ENCODE measurements around the gene CPSF7. TPM values are rescaled to one million over a fixed set of nuclear protein-coding genes. Genes with fewer than 3 reads are reported as not detected.

The CPSF7 gene
- total and polyA plus RNA-seq, 10 of the 15 experiments (the other 5 are each of a cell fraction or from before 2014, with no cell fraction given) = 14.9 to 93.1 (median 60.9) TPM

GRCh38 chr11:61404103-61404502 lies 25.7 kb downstream of the CPSF7 start (continued):
- TF ChIP-seq NKRF (conservative IDR thresholded peaks at IDR 0.05) (no peak), TCF3 (IDR thresholded peaks at IDR 0.05; ENCODE audit: borderline replicate concordance, insufficient read depth, low read depth, low read length) (no peak)

DNA sequence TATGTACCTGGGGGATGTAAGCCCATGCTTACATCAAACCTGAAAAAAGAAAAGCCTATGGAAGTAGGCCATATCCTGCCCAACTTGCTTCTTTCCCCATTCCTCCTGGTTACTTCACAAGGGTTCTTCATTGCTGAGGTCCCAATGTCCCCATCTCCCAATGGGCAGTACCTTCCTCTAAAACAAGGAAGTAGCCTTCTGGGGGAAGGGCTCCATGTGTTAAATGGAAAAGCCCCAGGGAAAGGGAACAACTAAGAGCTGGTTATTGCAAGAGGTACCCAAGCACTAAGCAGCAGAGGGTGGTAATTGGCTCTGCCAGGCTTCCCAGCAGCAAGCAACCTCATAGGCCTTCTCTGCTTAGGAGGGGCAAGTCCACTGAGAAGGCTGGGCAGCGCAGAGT lies 26.1 kb downstream of the CPSF7 start:
- in situ Hi-C loops (cut with MboI) (no loop called here), intact Hi-C loops (cut with micrococcal nuclease; ENCODE audit: unreplicated experiment) (no loop called here)
- ChIA-PET SMC1A (ENCODE audit: uncharacterized antibody, unreplicated experiment) (no interaction called here), RAD21 (ENCODE audit: unreplicated experiment) (no interaction called here), POLR2A (no interaction called here), CTCF (no interaction called here)
- Histone ChIP-seq H4K20me1 (ENCODE audit: control insufficient read depth, insufficient read depth) (no peaks in the 10 kb centered on the region; the same call in 1 of the 2 replicates), H3K36me3 (ENCODE audit: control insufficient read depth in 2 of 2, insufficient read depth in 2 of 2, low read length in 1 of 2) (peaks cover 19 to 43% of the 10 kb centered on the region in 2 experiments), H3K4me2 (ENCODE audit: control insufficient read depth, insufficient read depth) (no peak overlapping the region), H3K27ac (ENCODE audit: control insufficient read depth, insufficient read depth) (no peak overlapping the region), H2AFZ (ENCODE audit: control insufficient read depth, low read depth, low read length) (no peak overlapping the region), H3K9me3 (replicated peaks; ENCODE audit: control insufficient read depth, insufficient read depth, low read length) (no peaks in the 10 kb centered on the region), H3K4me3 (no peak overlapping the region), H3K4me1 (ENCODE audit: control insufficient read depth, insufficient read depth, low read length) (no peaks in the 10 kb centered on the region), H3K27me3 (replicated peaks in 1 of 2; ENCODE audit: control insufficient read depth in 2 of 2, insufficient read depth in 2 of 2, low read length in 1 of 2) (no peaks in the 10 kb centered on the region), H3K9ac (ENCODE audit: control insufficient read depth, insufficient read depth, low read length) (no peak overlapping the region), H3K79me2 (ENCODE audit: control insufficient read depth, insufficient read depth, low read length) (no peaks in the 10 kb centered on the region)
- TF ChIP-seq, protein P1, sequence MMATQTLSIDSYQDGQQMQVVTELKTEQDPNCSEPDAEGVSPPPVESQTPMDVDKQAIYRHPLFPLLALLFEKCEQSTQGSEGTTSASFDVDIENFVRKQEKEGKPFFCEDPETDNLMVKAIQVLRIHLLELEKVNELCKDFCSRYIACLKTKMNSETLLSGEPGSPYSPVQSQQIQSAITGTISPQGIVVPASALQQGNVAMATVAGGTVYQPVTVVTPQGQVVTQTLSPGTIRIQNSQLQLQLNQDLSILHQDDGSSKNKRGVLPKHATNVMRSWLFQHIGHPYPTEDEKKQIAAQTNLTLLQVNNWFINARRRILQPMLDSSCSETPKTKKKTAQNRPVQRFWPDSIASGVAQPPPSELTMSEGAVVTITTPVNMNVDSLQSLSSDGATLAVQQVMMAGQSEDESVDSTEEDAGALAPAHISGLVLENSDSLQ (IDR thresholded peaks at IDR 0.05) = no peak
- no peak for TF ChIP-seq PAX5 (IDR thresholded peaks at IDR 0.05; ENCODE audit: borderline replicate concordance, low read depth, low read length)
- TF ChIP-seq CHD2 (IDR thresholded peaks at IDR 0.05; ENCODE audit: borderline replicate concordance, low read depth, low read length) = no peak
- BruUV-seq (replicated peaks) = no TSS peak
- DNase-seq (ENCODE audit: low read depth, low spot score) (no peak), FAIRE-seq (no peak), ATAC-seq (no peak)
- 100% methylated on average over 1 of the region's 1 CpG for WGBS (ENCODE audit: insufficient coverage, insufficient replicate concordance, low lambda C conversion rate, missing lambda C conversion rate)
